A673 (cell line): ENCODE measurements around the gene POLR1F. TPM values are rescaled to one million over a fixed set of nuclear protein-coding genes. Genes with fewer than 3 reads are reported as not detected.

ENCODE experiments used
- Bru-seq: library from RNA; stranded (reverse); fragments of 400-500 nt; gene quantifications from one replicate; lab custom pipeline; 2021; lab: Mats Ljungman, UMichigan
- BruChase-seq, 2 experiments: library from RNA; stranded (reverse); fragments of 400-500 nt; gene quantifications; one replicate each; lab custom pipeline; 2021; lab: Mats Ljungman, UMichigan
- BruUV-seq: library from RNA; stranded (reverse); fragments of 400-500 nt; replicated peaks from 2 replicates; lab custom pipeline; 2021; lab: Mats Ljungman, UMichigan
- CTCF ChIA-PET: fragments of 300-600 bp; sonication (Branson Sonifier 250); formaldehyde crosslinking; loops from one replicate; lab custom pipeline; 2022; ENCODE audit warnings: antibody characterized with exemption; lab: Charles Lee
- POLR2A ChIA-PET: fragments of 300-600 bp; sonication (Branson Sonifier 250); formaldehyde crosslinking; loops from one replicate; lab custom pipeline; 2022; ENCODE audit warnings: antibody characterized with exemption; ENCODE audit not compliant: low non-redundant PET; lab: Charles Lee
- DNase-seq: peaks from one replicate; pipeline ENCODE4 v3.0.0-alpha.2; 2015; ENCODE audit warnings: low spot score
- H3K27ac ChIP-seq: fragments of 200-600 bp; sonication (generic); 2 replicates; pipeline ENCODE4 v1.5.1; 2016; ENCODE audit warnings: mixed run types, low read depth, mild to moderate bottlenecking, mixed read lengths, antibody characterized with exemption, low read length; ENCODE audit not compliant: poor library complexity, severe bottlenecking
- H3K27me3 ChIP-seq: fragments of 200-600 bp; sonication (generic); replicated peaks from 2 replicates; pipeline ENCODE4 v1.6.1; 2017; ENCODE audit warnings: mixed run types, low read depth, mild to moderate bottlenecking, mixed read lengths, antibody characterized with exemption, low read length; ENCODE audit not compliant: insufficient read depth, poor library complexity
- H3K36me3 ChIP-seq: fragments of 200-600 bp; sonication (generic); 2 replicates; pipeline ENCODE4 v1.6.1; 2016; ENCODE audit warnings: mixed run types, mild to moderate bottlenecking, mixed read lengths, antibody characterized with exemption, low read length; ENCODE audit not compliant: insufficient read depth, poor library complexity, severe bottlenecking
- H3K4me1 ChIP-seq: fragments of 200-600 bp; sonication (generic); 2 replicates; pipeline ENCODE4 v1.6.1; 2017; ENCODE audit warnings: mixed run types, mild to moderate bottlenecking, mixed read lengths, antibody characterized with exemption, low read length; ENCODE audit not compliant: insufficient read depth, poor library complexity, severe bottlenecking
- H3K4me3 ChIP-seq: fragments of 200-600 bp; sonication (generic); 2 replicates; pipeline ENCODE4 v1.5.1; 2016; ENCODE audit warnings: low read depth, mixed run types, mild to moderate bottlenecking, mixed read lengths, low read length; ENCODE audit not compliant: poor library complexity, severe bottlenecking
- H3K9me3 ChIP-seq: fragments of 200-600 bp; sonication (generic); 2 replicates; pipeline ENCODE4 v1.6.1; 2016; ENCODE audit warnings: mixed run types, low read depth, mild to moderate bottlenecking, mixed read lengths, antibody characterized with exemption, low read length; ENCODE audit not compliant: poor library complexity, severe bottlenecking
- EZH2 ChIP-seq: fragments of 200-600 bp; sonication (generic); IDR thresholded peaks from 2 replicates; pipeline ENCODE4 v1.6.1; 2017; ENCODE audit warnings: borderline replicate concordance, low read depth, mild to moderate bottlenecking, mixed read lengths, antibody characterized with exemption, low read length; ENCODE audit not compliant: poor library complexity, severe bottlenecking
- intact Hi-C: fragments of 100-400 bp; cut with micrococcal nuclease; formaldehyde crosslinking; loops from one replicate; pipeline ENCODE4 v1.10.0; 2022; ENCODE audit not compliant: unreplicated experiment
- long read RNA-seq: library from polyadenylated mRNA; stranded (forward); transcript quantifications from one replicate; pipeline ENCODE4 v2.0.0, GENCODE V29; 2022
- total RNA-seq: library from RNA; stranded (reverse); gene quantifications from 2 replicates; pipeline ENCODE4 v1.2.3, GENCODE V29; 2021
- TF ChIP-seq, protein P1 (sequence below): fragments of 300-800, 200-600 bp; sonication (generic); conservative IDR thresholded peaks from 2 replicates; pipeline ENCODE4 v1.5.1; 2017; ENCODE audit warnings: low read depth, mild to moderate bottlenecking, antibody characterized with exemption, low read length, moderate library complexity, mixed read lengths

The POLR1F gene, protein sequence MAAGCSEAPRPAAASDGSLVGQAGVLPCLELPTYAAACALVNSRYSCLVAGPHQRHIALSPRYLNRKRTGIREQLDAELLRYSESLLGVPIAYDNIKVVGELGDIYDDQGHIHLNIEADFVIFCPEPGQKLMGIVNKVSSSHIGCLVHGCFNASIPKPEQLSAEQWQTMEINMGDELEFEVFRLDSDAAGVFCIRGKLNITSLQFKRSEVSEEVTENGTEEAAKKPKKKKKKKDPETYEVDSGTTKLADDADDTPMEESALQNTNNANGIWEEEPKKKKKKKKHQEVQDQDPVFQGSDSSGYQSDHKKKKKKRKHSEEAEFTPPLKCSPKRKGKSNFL
- total RNA-seq (19.0 and 20.1 TPM in 2 replicates), Bru-seq, nascent RNA (percentile 84 among the genes with signal in this experiment), BruChase-seq, experiment 1, labeled RNA remaining after a 2-hour chase (percentile 93 among the genes with signal in this experiment), BruChase-seq, experiment 2, labeled RNA remaining after a 6-hour chase (percentile 83 among the genes with signal in this experiment)
- long read RNA-seq, transcript TWISTNB-201 (4 exons, 3,942 nt) = major isoform, 58 of 74 reads
- long read RNA-seq, partial matches to known transcripts = 0 of 74 reads
- long read RNA-seq, other reads (novel, unspliced or antisense) = 12 of 74 reads

DNA sequence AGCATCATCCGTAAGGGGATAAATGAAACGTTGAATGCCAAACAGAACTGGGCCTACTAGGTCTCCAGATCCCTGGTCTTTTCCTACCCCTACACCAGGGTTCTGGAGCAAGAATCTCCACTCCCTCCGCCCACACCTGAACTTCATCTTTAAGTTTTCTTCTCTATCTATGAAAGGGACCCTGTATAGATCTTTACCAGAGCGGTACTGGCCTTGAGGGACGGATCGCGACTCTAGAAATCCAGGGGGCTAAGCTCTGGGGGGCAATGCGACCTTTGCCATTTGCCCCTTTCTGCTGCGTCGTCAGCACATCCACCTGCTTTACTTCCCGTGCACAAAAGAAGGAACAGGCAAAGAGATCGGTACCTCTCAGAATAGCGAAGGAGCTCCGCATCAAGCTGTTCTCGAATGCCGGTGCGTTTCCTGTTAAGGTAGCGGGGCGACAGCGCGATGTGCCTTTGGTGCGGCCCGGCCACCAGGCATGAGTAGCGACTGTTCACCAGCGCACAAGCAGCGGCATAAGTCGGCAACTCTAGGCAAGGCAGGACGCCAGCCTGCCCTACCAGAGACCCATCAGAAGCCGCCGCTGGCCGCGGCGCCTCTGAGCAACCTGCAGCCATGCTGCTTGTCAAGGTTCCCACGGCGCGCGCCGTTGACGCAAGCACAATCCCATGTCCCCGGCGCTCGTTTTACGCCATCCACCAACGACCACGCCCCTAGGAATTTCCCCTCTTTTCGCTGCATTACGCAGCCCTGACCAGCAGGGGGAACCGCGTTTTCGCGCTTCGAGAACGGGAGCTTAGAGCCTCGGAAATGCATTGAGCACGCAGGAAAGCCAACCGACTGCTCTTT is at the start of gene POLR1F:
Gene POLR1F (minus strand): TSS at position 641 of the 852 bp plus-strand sequence. CDS start 21 bp downstream, at position 620.
- Histone ChIP-seq H3K27me3 (no peaks in the 10 kb centered on the region), H3K36me3 (no peaks in the 10 kb centered on the region), H3K9me3 (no peaks in the 10 kb centered on the region), H3K4me1 (peaks cover 5% of the 10 kb centered on the region), H3K4me3 (peak within 1 kb of the TSS; percentile 88), H3K27ac (peak within 1 kb of the TSS; percentile 76)
- peak; percentile 97 for DNase-seq
- TF ChIP-seq EZH2 = no peak
- TF ChIP-seq, protein P1, sequence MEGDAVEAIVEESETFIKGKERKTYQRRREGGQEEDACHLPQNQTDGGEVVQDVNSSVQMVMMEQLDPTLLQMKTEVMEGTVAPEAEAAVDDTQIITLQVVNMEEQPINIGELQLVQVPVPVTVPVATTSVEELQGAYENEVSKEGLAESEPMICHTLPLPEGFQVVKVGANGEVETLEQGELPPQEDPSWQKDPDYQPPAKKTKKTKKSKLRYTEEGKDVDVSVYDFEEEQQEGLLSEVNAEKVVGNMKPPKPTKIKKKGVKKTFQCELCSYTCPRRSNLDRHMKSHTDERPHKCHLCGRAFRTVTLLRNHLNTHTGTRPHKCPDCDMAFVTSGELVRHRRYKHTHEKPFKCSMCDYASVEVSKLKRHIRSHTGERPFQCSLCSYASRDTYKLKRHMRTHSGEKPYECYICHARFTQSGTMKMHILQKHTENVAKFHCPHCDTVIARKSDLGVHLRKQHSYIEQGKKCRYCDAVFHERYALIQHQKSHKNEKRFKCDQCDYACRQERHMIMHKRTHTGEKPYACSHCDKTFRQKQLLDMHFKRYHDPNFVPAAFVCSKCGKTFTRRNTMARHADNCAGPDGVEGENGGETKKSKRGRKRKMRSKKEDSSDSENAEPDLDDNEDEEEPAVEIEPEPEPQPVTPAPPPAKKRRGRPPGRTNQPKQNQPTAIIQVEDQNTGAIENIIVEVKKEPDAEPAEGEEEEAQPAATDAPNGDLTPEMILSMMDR = peak; percentile 96
- ChIA-PET CTCF (interaction anchor here (0.5 to 1.4 kb wide), 3 partner anchors 31 to 890 kb away, joined by 3 to 5 read pairs (median 3); no protein-coding TSS in a partner anchor), POLR2A (no interaction called here)
- intact Hi-C loops = no loop called here
- BruUV-seq = no TSS peak

DNA sequence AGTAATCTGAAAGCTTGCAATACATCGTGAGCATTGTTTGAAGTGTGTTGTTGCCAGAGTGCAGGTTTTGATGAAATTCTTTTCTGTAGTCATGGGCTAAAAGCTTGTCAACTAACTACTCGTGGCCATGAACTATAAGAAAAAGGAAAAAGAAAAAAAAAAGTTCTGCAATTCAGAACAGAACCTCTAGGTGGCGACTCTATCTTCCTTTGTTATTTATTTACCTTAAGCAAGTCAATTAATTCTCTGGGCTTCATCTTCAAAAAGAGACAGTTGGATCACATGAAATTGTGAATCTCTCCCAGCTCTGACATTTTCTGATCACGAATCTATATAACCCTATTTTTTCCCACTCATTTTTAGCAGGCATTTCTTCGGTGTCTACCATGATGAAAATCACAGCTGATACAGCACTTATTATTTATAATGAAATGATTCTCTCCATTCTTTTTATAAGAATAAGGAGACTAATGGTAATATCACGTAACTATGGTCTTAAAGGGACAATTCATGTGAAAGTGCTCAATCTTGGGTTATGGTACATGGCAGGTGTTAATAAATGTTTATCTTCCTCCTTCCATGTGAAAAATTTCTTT is 45.8 kb upstream of the POLR1F start:
- DNase-seq = peak; percentile 60
- POLR2A ChIA-PET = no interaction called here
- CTCF ChIA-PET = interaction anchor here (1.8 kb wide), 1 partner anchor 844 kb away, joined by 5 read pairs; no protein-coding TSS in a partner anchor
- Histone ChIP-seq H3K27me3 (peaks cover 42% of the 10 kb centered on the region), H3K4me3 (no peak overlapping the region), H3K4me1 (no peaks in the 10 kb centered on the region), H3K9me3 (no peaks in the 10 kb centered on the region), H3K36me3 (no peaks in the 10 kb centered on the region), H3K27ac (no peak overlapping the region)
- no TSS peak for BruUV-seq
- no peak for TF ChIP-seq EZH2
- TF ChIP-seq, protein P1 = peak; percentile 84
- intact Hi-C loops = loop anchor here (2.0 to 5.0 kb wide), 4 partner anchors 418 to 893 kb away; no protein-coding TSS in a partner anchor
